CD4-positive, alpha-beta memory T cell (primary cell): ENCODE measurements around the gene HYAL1. TPM values are rescaled to one million over a fixed set of nuclear protein-coding genes. Genes with fewer than 3 reads are reported as not detected.

Source experiments
- CTCF ChIA-PET: fragments of 350-600 bp; sonication (Branson Sonifier 250); formaldehyde crosslinking; loops from one replicate; lab custom pipeline; 2021; ENCODE audit warnings: inconsistent platforms; ENCODE audit not compliant: partially characterized antibody; lab: Charles Lee
- POLR2A ChIA-PET: fragments of 350-600 bp; sonication (Branson Sonifier 250); formaldehyde crosslinking; loops from one replicate; lab custom pipeline; 2021; ENCODE audit not compliant: partially characterized antibody; lab: Charles Lee
- DNase-seq, 5 donors: peaks; one replicate each; pipeline versions ENCODE4 v3.0.0 to v3.0.0-alpha.2; 2020 to 2022; ENCODE audit warnings: mixed read lengths in 1 of 5
- H3K27ac ChIP-seq: one replicate; pipeline ENCODE4 v1.7.0; 2013; ENCODE audit warnings: low read depth, low read length
- H3K27me3 ChIP-seq: 2 replicates; pipeline ENCODE4 v1.7.0; 2013; ENCODE audit warnings: mild to moderate bottlenecking, low read length, moderate library complexity; ENCODE audit not compliant: insufficient read depth
- H3K36me3 ChIP-seq: 2 replicates; pipeline ENCODE4 v1.7.0; 2013; ENCODE audit warnings: mild to moderate bottlenecking, low read length, moderate library complexity; ENCODE audit not compliant: insufficient read depth
- H3K4me1 ChIP-seq: 2 replicates; pipeline ENCODE4 v1.7.0; 2013; ENCODE audit warnings: mild to moderate bottlenecking, low read length, moderate library complexity; ENCODE audit not compliant: insufficient read depth
- H3K4me3 ChIP-seq, 2 donors: one replicate each; pipeline ENCODE4 v1.7.0; 2013; ENCODE audit warnings: low read length in 2 of 2, mild to moderate bottlenecking in 1 of 2
- H3K9me3 ChIP-seq, 2 donors: one replicate each; pipeline ENCODE4 v1.7.0; 2013; ENCODE audit warnings: low read length in 2 of 2, control low read depth in 1 of 2; ENCODE audit not compliant: control insufficient read depth in 1 of 2
- H3K27ac Mint-ChIP-seq, 7 donors: one replicate each; pipeline ENCODE4 v1.8.0; 2020 to 2021; ENCODE audit warnings: mixed read lengths in 7 of 7, mild to moderate bottlenecking in 6 of 7, inconsistent platforms in 3 of 7, moderate library complexity in 3 of 7
- H3K27me3 Mint-ChIP-seq, 2 donors: one replicate each; pipeline ENCODE4 v1.8.0; 2020 to 2021; ENCODE audit warnings: mixed read lengths in 2 of 2
- H3K36me3 Mint-ChIP-seq, 2 donors: one replicate each; pipeline ENCODE4 v1.8.0; 2020 to 2021; ENCODE audit warnings: mixed read lengths in 2 of 2, inconsistent platforms in 1 of 2, mild to moderate bottlenecking in 1 of 2
- H3K4me1 Mint-ChIP-seq, 4 donors: one replicate each; pipeline ENCODE4 v1.8.0; 2020 to 2021; ENCODE audit warnings: mixed read lengths in 4 of 4, mild to moderate bottlenecking in 1 of 4
- H3K4me3 Mint-ChIP-seq, 8 donors: one replicate each; pipeline ENCODE4 v1.8.0; 2020 to 2021; ENCODE audit warnings: mixed read lengths in 8 of 8, mild to moderate bottlenecking in 7 of 8, moderate library complexity in 6 of 8, inconsistent platforms in 3 of 8
- H3K9me3 Mint-ChIP-seq, 8 donors: one replicate each; pipeline ENCODE4 v1.8.0; 2020 to 2021; ENCODE audit warnings: mixed read lengths in 8 of 8, mild to moderate bottlenecking in 5 of 8, inconsistent platforms in 3 of 8, moderate library complexity in 1 of 8
- intact Hi-C: fragments of 100-400 bp; cut with micrococcal nuclease; formaldehyde crosslinking; loops from one replicate; pipeline ENCODE4 v1.15.1; 2023
- polyA plus RNA-seq, 2 donors: library from polyadenylated mRNA; unstranded; fragments of 300-500 nt; fragmentation: Illumina TruSeq; gene quantifications; one replicate each; pipeline ENCODE4 v1.2.3, GENCODE V29; 2021
- total RNA-seq, 2 experiments: library from RNA; stranded (reverse); gene quantifications; one replicate each; pipeline ENCODE4 v1.2.3, GENCODE V29; 2021

HYAL1 gene
- total and polyA plus RNA-seq, 4 experiments from 2014 or later: 0.09 to 0.50 (median 0.29) TPM

DNA sequence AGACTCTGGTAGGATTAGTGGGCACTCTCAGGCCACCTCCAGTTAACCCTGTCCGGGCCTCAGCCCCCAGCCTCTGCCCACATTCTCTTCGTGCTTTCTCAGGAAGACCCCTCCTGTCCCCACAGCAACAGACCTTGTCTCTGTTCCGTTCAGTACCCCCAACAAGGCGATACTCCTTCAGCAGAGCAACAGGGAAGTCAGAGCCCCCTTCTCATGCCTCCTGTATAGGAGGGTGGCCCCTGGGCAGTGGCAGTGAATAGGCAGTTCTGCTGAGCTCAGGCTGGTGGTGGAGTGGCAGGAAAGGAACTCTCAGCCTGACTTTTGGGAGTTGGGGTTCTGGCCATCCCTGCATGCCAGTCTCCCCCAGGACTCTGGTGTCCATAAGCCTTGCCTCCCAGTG, 33.9 kb downstream of the HYAL1 start:
- Histone ChIP-seq H3K9me3 (no peaks in the 10 kb centered on the region), H3K4me1 (peaks cover 14% of the 10 kb centered on the region), H3K36me3 (no peaks in the 10 kb centered on the region), H3K27me3 (peaks cover 13% of the 10 kb centered on the region), H3K27ac (no peak overlapping the region), H3K4me3 (no peak overlapping the region)
- intact Hi-C loops: no loop called here
- Mint-ChIP-seq H3K4me1 (peaks cover 8 to 20% (median 11%) of the 10 kb centered on the region in 4 donors), H3K27ac (no peak overlapping the region), H3K27me3 (peaks cover 7 to 17% of the 10 kb centered on the region in 2 donors), H3K36me3 (no peaks in the 10 kb centered on the region), H3K4me3 (no peak overlapping the region), H3K9me3 (no peaks in the 10 kb centered on the region)
- CTCF ChIA-PET: interaction anchor here (1.3 to 7.1 kb wide), 3 partner anchors 43 to 77 kb away, joined by 5 to 36 read pairs (median 10); no protein-coding TSS in a partner anchor
- POLR2A ChIA-PET: no interaction called here
- DNase-seq: no peak

- Mint-ChIP-seq H3K27me3 (peaks cover 2 to 12% of the 10 kb centered on the region in 2 donors), H3K9me3 (no peaks in the 10 kb centered on the region), H3K4me3 (no peak within 1 kb of the TSS), H3K27ac (peak within 1 kb of the TSS in 2 of 7 donors; percentile 28 to 84), H3K36me3 (no peaks in the 10 kb centered on the region), H3K4me1 (peaks cover 3 to 14% (median 5%) of the 10 kb centered on the region in 4 donors)
- no peak within 1 kb of the TSS for H3K4me3 ChIP-seq
- DNase-seq: peak in 1 of 5 donors; percentile 14
- intact Hi-C loops: no loop called here
- H3K27ac ChIP-seq: no peak within 1 kb of the TSS
- peaks cover 8% of the 10 kb centered on the region for H3K4me1 ChIP-seq
- H3K36me3 ChIP-seq: no peaks in the 10 kb centered on the region
- H3K9me3 ChIP-seq: no peaks in the 10 kb centered on the region
- peaks cover 7% of the 10 kb centered on the region for H3K27me3 ChIP-seq
- POLR2A ChIA-PET: no interaction called here
- CTCF ChIA-PET: interaction anchor here (1.3 to 7.1 kb wide), 3 partner anchors 43 to 77 kb away, joined by 5 to 36 read pairs (median 10); no protein-coding TSS in a partner anchor
Measured at GRCh38 chr3:50268703-50269451, 34.5 kb downstream of the HYAL1 start, which contains the start of gene SEMA3B. SEMA3B (plus strand) TSS chr3:50269147; CDS start chr3:50269241, 94 bp downstream.

DNA sequence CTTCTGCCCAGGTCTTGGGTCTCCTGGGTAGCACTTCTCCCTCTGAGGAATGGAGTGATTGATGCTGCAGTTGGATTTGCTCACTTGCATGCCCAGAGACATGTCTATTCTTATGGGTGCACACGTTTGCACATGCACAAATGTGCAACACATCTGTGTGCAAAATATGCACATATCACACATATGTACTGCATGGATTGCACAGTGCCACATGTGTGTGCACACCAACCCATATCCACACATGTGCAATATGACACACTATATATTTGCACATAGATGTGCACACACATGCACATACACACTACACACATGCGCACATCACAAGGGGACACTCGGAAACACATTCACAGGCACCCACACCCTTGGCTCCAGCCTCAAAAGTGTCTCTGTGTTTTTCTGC, 35.1 kb downstream of the HYAL1 start:
- H3K27me3 Mint-ChIP-seq: peaks cover 2 to 12% of the 10 kb centered on the region in 2 donors
- CTCF ChIA-PET: no interaction called here
- H3K36me3 ChIP-seq: no peaks in the 10 kb centered on the region
- no peak overlapping the region for H3K27ac ChIP-seq
- POLR2A ChIA-PET: interaction anchor here (0.9 kb wide), 1 partner anchor 74 kb away, joined by 3 read pairs; no protein-coding TSS in a partner anchor
- DNase-seq: no peak
- intact Hi-C loops: no loop called here
- H3K4me3 Mint-ChIP-seq: no peak overlapping the region
- peaks cover under 1% of the 10 kb centered on the region for H3K27me3 ChIP-seq
- H3K9me3 Mint-ChIP-seq: no peaks in the 10 kb centered on the region
- H3K36me3 Mint-ChIP-seq: no peaks in the 10 kb centered on the region
- no peak overlapping the region for H3K4me3 ChIP-seq
- H3K9me3 ChIP-seq: no peaks in the 10 kb centered on the region
- H3K4me1 ChIP-seq: peaks cover 4% of the 10 kb centered on the region
- H3K27ac Mint-ChIP-seq: peak overlapping the region in 1 of 7 donors; percentile 28
- H3K4me1 Mint-ChIP-seq: peaks cover 3 to 9% (median 5%) of the 10 kb centered on the region in 4 donors

- Mint-ChIP-seq H3K27ac (no peak overlapping the region), H3K27me3 (peaks cover 0 to 6% of the 10 kb centered on the region in 2 donors), H3K4me1 (peaks cover 0 to 4% (median 0%) of the 10 kb centered on the region in 4 donors), H3K4me3 (no peak overlapping the region), H3K36me3 (no peaks in the 10 kb centered on the region), H3K9me3 (peaks cover 0 to 2% (median 0%) of the 10 kb centered on the region in 8 donors)
- Histone ChIP-seq H3K9me3 (no peaks in the 10 kb centered on the region), H3K4me1 (no peaks in the 10 kb centered on the region), H3K27ac (no peak overlapping the region), H3K27me3 (no peaks in the 10 kb centered on the region), H3K36me3 (no peaks in the 10 kb centered on the region), H3K4me3 (no peak overlapping the region)
- DNase-seq: peak in 1 of 5 donors; percentile 27
- POLR2A ChIA-PET: interaction anchor here (0.9 kb wide), 1 partner anchor 73 kb away, joined by 3 read pairs; no protein-coding TSS in a partner anchor
- intact Hi-C loops: no loop called here
- CTCF ChIA-PET: interaction anchor here (0.7 to 1.7 kb wide), 5 partner anchors 9 to 73 kb away, joined by 3 to 8 read pairs (median 3); no protein-coding TSS in a partner anchor
Measured at GRCh38 chr3:50267280-50267913, 36.0 kb downstream of the HYAL1 start.

GRCh38 chr3:50266836-50267235, 36.5 kb downstream of the HYAL1 start:
- intact Hi-C loops: no loop called here
- Mint-ChIP-seq H3K9me3 (peaks cover 0 to 2% (median 0%) of the 10 kb centered on the region in 8 donors), H3K4me3 (no peak overlapping the region), H3K27me3 (peaks cover 0 to 6% of the 10 kb centered on the region in 2 donors), H3K27ac (no peak overlapping the region), H3K4me1 (peaks cover 0 to 4% (median 0%) of the 10 kb centered on the region in 4 donors), H3K36me3 (no peaks in the 10 kb centered on the region)
- no peaks in the 10 kb centered on the region for H3K36me3 ChIP-seq
- no peaks in the 10 kb centered on the region for H3K27me3 ChIP-seq
- ChIA-PET POLR2A (no interaction called here), CTCF (interaction anchor here (0.7 to 1.7 kb wide), 5 partner anchors 8 to 72 kb away, joined by 3 to 8 read pairs (median 3); no protein-coding TSS in a partner anchor)
- DNase-seq: no peak
- no peaks in the 10 kb centered on the region for H3K4me1 ChIP-seq
- no peak overlapping the region for H3K27ac ChIP-seq
- no peak overlapping the region for H3K4me3 ChIP-seq
- H3K9me3 ChIP-seq: no peaks in the 10 kb centered on the region

- DNase-seq: peak in 1 of 5 donors; percentile 16
- POLR2A ChIA-PET: interaction anchor here (0.5 kb wide), 1 partner anchor 1650 kb away, joined by 3 read pairs; no protein-coding TSS in a partner anchor
- Mint-ChIP-seq H3K36me3 (no peaks in the 10 kb centered on the region), H3K27ac (peak overlapping the region in 1 of 7 donors; percentile 60), H3K9me3 (peaks cover 0 to 2% (median 0%) of the 10 kb centered on the region in 8 donors), H3K4me1 (no peaks in the 10 kb centered on the region), H3K27me3 (peaks cover 0 to 3% of the 10 kb centered on the region in 2 donors), H3K4me3 (no peak overlapping the region)
- H3K36me3 ChIP-seq: no peaks in the 10 kb centered on the region
- intact Hi-C loops: no loop called here
- H3K27me3 ChIP-seq: no peaks in the 10 kb centered on the region
- H3K4me3 ChIP-seq: no peak overlapping the region
- no peaks in the 10 kb centered on the region for H3K9me3 ChIP-seq
- CTCF ChIA-PET: interaction anchor here (0.6 to 1.7 kb wide), 6 partner anchors 16 to 75 kb away, joined by 3 to 8 read pairs (median 4); no protein-coding TSS in a partner anchor
- H3K27ac ChIP-seq: no peak overlapping the region
- H3K4me1 ChIP-seq: no peaks in the 10 kb centered on the region
Measured at GRCh38 chr3:50266017-50266416, 37.4 kb downstream of the HYAL1 start.
